NCI-H1436 treated with DMSO at 0.1 percent for 48 hours (cell line): Measurements from ENCODE around the gene MT3.
"Not testable (repeated sequence)": the region's sequence is repeated elsewhere in the genome, so short reads cannot be mapped to it uniquely, and the experiment has no call there.

Source experiments
- DNase-seq: peaks from one replicate; lab custom pipeline; 2025; lab: John Stamatoyannopoulos, UW

The MT3 gene

DNA sequence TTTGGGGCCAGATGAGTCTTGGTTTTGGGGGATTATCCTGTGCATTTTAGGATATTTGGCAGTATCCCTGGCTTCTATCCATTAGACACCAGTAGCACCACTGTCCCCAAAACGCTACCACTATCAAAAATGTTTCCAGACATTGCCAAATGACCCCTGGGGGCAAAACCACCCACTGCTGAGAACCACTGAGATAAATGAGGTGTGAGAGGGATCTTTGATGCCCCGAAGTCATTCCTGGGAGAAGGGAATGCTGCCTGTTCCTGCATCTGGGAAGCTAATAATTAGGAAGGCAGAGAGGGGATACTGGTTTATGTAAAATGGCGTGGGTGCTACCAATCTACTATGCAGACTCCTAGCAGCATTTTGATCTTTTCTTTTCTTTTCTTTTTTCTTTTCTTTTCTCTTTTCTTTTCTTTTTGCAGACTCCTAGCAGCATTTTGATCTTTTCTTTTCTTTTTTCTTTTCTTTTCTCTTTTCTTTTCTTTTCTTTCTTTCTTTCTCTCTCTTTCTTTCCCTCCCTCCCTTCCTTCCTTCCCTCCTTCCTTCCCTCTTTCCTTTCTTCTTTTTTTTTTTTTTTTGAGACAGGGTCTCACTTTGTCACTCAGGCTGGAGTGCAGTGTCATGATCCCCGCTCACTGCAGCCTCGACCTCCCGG lies 8.8 kb upstream of the MT3 start:
- DNase-seq: no peak

GRCh38 chr16:56582911-56583310 lies 6.4 kb upstream of the MT3 start:
- DNase-seq: not testable (repeated sequence)

GRCh38 chr16:56583351-56584168 lies 5.8 kb upstream of the MT3 start:
- no peak for DNase-seq

DNA sequence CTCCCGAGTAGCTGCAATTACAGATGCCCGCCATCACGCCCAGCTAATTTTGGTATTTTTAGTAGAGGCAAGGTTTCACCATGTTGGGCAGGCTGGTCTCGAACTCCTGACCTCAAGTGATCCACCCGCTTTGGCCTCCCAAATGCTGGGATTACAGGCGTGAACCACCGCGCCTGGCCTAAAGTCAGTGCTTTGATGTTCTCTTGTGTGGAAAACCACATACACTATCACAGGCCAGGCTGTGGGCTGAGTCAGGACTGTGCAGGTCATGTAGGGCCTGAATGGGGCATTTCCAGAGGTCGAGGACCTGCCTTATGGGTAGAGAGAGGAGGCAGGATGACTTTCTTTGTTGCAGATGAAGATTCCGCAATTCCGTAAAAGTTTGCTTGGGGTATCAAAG lies 5.1 kb upstream of the MT3 start:
- no peak for DNase-seq

DNA sequence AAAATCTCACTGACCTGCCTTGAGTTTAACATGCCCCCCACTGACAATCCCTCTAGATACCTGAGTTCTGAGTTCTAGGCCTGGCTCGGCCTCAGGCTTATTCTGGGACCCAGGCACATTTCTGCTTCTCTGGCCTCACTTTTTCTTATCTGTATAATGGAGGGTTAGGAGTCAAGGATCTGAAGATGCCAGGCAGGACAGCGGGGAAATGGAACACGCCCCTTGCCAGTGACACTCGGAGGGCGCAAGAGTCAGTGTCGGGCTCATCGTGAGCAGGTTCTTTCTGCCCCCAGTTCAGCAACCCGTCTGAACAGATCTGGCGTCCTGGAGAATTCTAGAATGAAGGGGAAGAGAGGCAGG lies 567 bp upstream of the MT3 start:
- DNase-seq: no peak

GRCh38 chr16:56591377-56592060 lies 2.2 kb downstream of the MT3 start:
- no peak for DNase-seq

GRCh38 chr16:56593573-56594291 lies 4.4 kb downstream of the MT3 start:
- DNase-seq: no peak

GRCh38 chr16:56594292-56594619 lies 4.9 kb downstream of the MT3 start:
- no peak for DNase-seq

GRCh38 chr16:56600398-56600999 lies 11.2 kb downstream of the MT3 start:
- DNase-seq: no peak

GRCh38 chr16:56601325-56601724 lies 12.0 kb downstream of the MT3 start:
- no peak for DNase-seq

- DNase-seq: no peak
Measured at GRCh38 chr16:56603589-56603988, 14.3 kb downstream of the MT3 start.

DNA sequence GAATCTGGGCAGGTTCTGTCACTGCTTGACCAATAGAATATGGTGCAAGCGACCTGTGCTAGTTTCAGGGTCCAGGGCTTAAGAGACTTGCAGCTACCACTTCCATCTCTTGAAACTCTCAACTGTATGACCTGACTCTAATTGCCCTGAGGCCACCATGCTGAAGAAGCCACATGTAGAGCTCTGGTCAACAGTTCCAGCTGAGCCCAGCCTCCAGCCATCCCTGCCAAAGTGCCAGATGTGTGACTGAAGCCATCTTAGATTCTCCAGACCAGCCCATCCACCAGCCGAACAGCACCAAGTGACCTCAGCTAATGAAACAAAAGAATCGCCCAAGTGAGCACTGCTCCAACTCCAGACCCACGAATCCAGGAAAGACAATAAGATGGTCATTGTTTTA lies 15.6 kb downstream of the MT3 start:
- DNase-seq: no peak

DNA sequence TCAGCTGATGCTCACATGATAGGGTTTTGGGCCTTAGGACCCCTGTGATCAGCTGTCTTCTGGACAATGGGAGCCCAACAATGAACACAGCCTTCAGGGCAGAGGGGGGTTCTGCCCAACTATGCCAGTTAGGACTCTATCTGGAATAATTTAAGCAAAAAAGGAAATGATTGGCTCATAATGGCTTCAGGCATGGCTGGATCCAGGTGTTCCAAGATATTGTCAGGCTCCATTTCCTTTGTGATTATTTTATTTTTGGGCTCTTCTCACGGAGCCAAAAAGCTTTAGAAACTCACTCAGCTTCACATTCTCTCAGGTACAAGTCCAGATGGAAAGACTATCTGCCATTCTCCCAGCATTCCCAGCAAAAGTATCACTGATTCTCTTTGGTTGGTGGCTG lies 16.1 kb downstream of the MT3 start:
- DNase-seq: no peak

DNA sequence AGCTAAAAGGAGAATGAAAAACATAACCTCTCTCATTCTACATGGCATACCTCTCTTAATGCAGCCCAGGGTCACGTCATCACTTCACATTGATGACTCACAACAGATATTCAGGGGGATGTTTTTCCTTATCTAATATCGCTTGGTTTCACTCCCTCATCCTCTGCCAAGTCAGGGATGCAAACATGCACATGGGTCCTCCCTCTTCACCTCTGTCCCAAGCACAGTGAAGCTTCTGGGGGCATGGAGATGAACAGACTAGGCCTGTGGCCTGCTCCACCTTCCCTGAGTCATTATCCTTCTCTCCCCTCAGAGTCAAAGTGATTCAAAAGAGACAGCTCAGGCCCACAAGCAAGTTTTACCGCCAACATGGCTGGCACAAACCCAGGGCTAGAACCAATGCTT lies 16.7 kb downstream of the MT3 start:
- DNase-seq: no peak

DNA sequence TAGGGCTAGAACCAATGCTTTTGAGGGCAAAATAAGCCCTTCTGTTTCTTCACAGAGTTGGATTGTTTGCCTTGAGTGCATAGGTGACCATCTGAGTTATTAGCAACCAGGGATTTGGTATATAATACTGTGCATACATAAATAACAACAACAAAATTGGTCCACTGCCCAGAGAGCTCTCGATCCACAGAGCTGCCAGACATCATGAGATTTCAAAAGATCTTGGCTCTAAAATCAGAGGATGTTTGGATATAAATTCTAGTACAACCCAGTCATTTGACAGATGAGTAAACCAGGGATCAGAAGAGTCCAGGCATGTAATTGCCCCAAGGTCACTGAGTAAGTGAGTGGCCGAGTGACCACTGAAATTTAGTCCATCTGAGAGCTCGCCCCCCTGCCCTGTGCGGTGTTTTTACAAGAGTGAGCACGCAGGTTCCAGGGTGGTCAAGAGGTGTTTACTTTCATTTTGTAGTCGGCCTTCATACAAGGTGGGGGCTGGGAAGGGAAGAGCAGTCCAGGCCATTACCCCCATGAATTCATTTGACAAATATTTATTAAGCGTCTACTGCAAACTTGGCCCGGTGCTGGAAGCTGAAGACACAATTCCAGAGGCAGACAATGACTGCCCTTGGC lies 17.3 kb downstream of the MT3 start:
- DNase-seq: no peak

GRCh38 chr16:56607109-56607618 lies 17.8 kb downstream of the MT3 start:
- no peak for DNase-seq

GRCh38 chr16:56607675-56608042 lies 18.3 kb downstream of the MT3 start:
- no peak for DNase-seq

DNA sequence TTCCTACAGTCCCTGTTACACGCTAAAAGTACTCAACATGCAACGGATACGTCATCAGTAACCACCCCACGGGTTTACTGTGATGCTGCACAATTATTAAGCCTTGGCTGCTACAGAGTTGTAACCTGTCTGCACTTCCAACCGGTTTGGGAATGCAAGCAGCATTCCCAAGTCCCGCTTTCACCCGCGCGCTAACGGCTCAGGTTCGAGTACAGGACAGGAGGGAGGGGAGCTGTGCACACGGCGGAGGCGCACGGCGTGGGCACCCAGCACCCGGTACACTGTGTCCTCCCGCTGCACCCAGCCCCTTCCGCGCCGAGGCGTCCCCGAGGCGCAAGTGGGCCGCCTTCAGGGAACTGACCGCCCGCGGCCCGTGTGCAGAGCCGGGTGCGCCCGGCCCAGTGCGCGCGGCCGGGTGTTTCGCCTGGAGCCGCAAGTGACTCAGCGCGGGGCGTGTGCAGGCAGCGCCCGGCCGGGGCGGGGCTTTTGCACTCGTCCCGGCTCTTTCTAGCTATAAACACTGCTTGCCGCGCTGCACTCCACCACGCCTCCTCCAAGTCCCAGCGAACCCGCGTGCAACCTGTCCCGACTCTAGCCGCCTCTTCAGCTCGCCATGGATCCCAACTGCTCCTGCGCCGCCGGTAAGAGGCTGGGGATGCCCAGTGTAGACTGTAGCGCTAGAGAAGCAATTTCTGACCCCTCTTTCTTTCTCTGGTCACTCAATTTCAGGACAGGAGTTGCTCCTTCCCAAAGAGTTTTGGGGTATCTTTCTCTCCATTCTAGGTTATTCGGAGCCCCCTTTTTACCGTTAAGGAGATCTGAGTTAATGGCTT lies 18.9 kb downstream of the MT3 start, which contains the start of gene MT2A:
MT2A (plus strand) TSS at position 542 of the 833 bp plus-strand sequence; CDS start at position 614, 72 bp downstream.
- DNase-seq: peak; percentile 69

GRCh38 chr16:56608876-56609462 lies 19.6 kb downstream of the MT3 start:
- no peak for DNase-seq

DNA sequence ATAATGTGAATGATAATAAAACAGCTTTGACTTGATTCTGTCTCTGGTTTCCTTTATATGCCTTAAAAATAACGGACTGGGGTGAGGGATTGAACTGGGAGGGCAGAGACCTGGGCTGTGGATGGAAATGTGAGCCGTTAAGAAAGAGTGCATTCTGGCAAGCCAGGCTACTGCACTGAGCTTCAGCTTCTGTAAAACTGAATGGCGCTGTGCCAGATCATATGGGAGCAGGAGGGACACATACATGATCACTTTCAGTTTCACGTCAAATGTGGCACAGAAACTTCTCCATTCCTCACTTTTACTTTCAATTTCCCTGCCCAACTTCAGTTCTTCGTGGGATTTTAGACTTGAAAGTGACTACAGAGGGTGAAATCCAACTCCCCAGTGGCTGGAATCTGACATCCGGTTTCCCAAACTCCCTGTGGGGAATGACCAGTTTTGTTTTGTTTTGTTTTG lies 20.2 kb downstream of the MT3 start:
- DNase-seq: no peak
